Naive thymus-derived CD4-positive, alpha-beta T cell (primary cell): Measurements from ENCODE around the gene CREB3L1. TPM values are rescaled to one million over a fixed set of nuclear protein-coding genes. Genes with fewer than 3 reads are reported as not detected.

Source experiments
- ATAC-seq: fragments of 150-1000 bp; cut with Tn5 transposase; 2 replicates; pipeline ENCODE4 v1.10.0; 2021; ENCODE audit warnings: mild to moderate bottlenecking, moderate library complexity
- CTCF ChIA-PET: fragments of 350-600 bp; sonication (Branson Sonifier 250); formaldehyde crosslinking; loops from one replicate; lab custom pipeline; 2021; ENCODE audit warnings: antibody characterized with exemption; lab: Charles Lee
- POLR2A ChIA-PET: fragments of 350-600 bp; sonication (Branson Sonifier 250); formaldehyde crosslinking; loops from one replicate; lab custom pipeline; 2021; ENCODE audit warnings: antibody characterized with exemption, inconsistent platforms; lab: Charles Lee
- DNase-seq, 9 donors: peaks; one replicate each; pipeline versions ENCODE4 v3.0.0 to v3.0.0-alpha.2; 2020 to 2022; ENCODE audit warnings: mixed read lengths in 1 of 9
- H3K27ac ChIP-seq: one replicate; pipeline ENCODE4 v1.7.0; 2013; ENCODE audit warnings: mild to moderate bottlenecking, low read depth, low read length, moderate library complexity
- H3K27me3 ChIP-seq, 2 donors: one replicate each; pipeline ENCODE4 v1.7.0; 2013; ENCODE audit warnings: low read length in 2 of 2, mild to moderate bottlenecking in 2 of 2, moderate library complexity in 2 of 2; ENCODE audit not compliant: control insufficient read depth in 2 of 2, insufficient read depth in 2 of 2
- H3K36me3 ChIP-seq, 3 experiments: 1 replicate in 2 of 3; 2 replicates in 1 of 3; pipeline ENCODE4 v1.7.0; 2013; ENCODE audit warnings: low read length in 3 of 3, mild to moderate bottlenecking in 3 of 3, moderate library complexity in 1 of 3; ENCODE audit not compliant: insufficient read depth in 3 of 3, control insufficient read depth in 2 of 3
- H3K4me1 ChIP-seq, 2 donors: one replicate each; pipeline ENCODE4 v1.7.0; 2013; ENCODE audit warnings: low read length in 2 of 2, mild to moderate bottlenecking in 2 of 2, moderate library complexity in 1 of 2; ENCODE audit not compliant: control insufficient read depth in 2 of 2, insufficient read depth in 2 of 2
- H3K4me3 ChIP-seq: 2 replicates; pipeline ENCODE4 v1.7.0; 2013; ENCODE audit warnings: mild to moderate bottlenecking, low read length
- H3K9me3 ChIP-seq, 3 experiments: 1 replicate in 2 of 3; 2 replicates in 1 of 3; pipeline ENCODE4 v1.7.0; 2013; ENCODE audit warnings: low read length in 3 of 3; ENCODE audit not compliant: control insufficient read depth in 2 of 3
- H3K27ac Mint-ChIP-seq, 9 donors: one replicate each; pipeline ENCODE4 v1.8.0; 2020 to 2022; ENCODE audit warnings: mixed read lengths in 9 of 9, mild to moderate bottlenecking in 8 of 9, moderate library complexity in 5 of 9, inconsistent platforms in 2 of 9
- H3K27me3 Mint-ChIP-seq, 5 donors: one replicate each; pipeline ENCODE4 v1.8.0; 2021 to 2022; ENCODE audit warnings: mixed read lengths in 5 of 5, mild to moderate bottlenecking in 1 of 5
- H3K36me3 Mint-ChIP-seq, 5 donors: one replicate each; pipeline ENCODE4 v1.8.0; 2020 to 2022; ENCODE audit warnings: mixed read lengths in 5 of 5, mild to moderate bottlenecking in 3 of 5, inconsistent platforms in 1 of 5
- H3K4me1 Mint-ChIP-seq, 7 donors: one replicate each; pipeline ENCODE4 v1.8.0; 2020 to 2022; ENCODE audit warnings: mixed read lengths in 7 of 7, mild to moderate bottlenecking in 3 of 7, inconsistent platforms in 1 of 7
- H3K4me3 Mint-ChIP-seq, 10 donors: one replicate each; pipeline ENCODE4 v1.8.0; 2020 to 2022; ENCODE audit warnings: mild to moderate bottlenecking in 10 of 10, mixed read lengths in 10 of 10, moderate library complexity in 6 of 10, inconsistent platforms in 2 of 10
- H3K9me3 Mint-ChIP-seq, 11 donors: one replicate each; pipeline ENCODE4 v1.8.0; 2020 to 2022; ENCODE audit warnings: mixed read lengths in 11 of 11, mild to moderate bottlenecking in 4 of 11, inconsistent platforms in 1 of 11, moderate library complexity in 1 of 11
- intact Hi-C, 2 donors: fragments of 100-400 bp; cut with micrococcal nuclease; formaldehyde crosslinking; loops; one replicate each; pipeline ENCODE4 v1.15.1; 2023
- polyA plus RNA-seq, 2 donors: library from polyadenylated mRNA; unstranded; fragments of 300-500 nt; fragmentation: Illumina TruSeq; gene quantifications; one replicate each; pipeline ENCODE4 v1.2.3, GENCODE V29; 2021
- total RNA-seq, 6 experiments: library from RNA in 5 of 6; stranded (reverse) in 5 of 6; gene quantifications; 1 replicate in 5 of 6; 2 replicates in 1 of 6; pipeline ENCODE4 v1.2.3 and lab custom pipeline; 2021 to 2026

Gene CREB3L1
- total and polyA plus RNA-seq, 7 experiments from 2014 or later = not detected

GRCh38 chr11:46369458-46370152, 92.1 kb downstream of the CREB3L1 start:
- DNase-seq = peak in 5 of 9 donors; percentile 45 to 58 (median 52)
- Mint-ChIP-seq H3K4me3 (no peak overlapping the region), H3K4me1 (peaks cover 6 to 33% (median 21%) of the 10 kb centered on the region in 7 donors), H3K9me3 (no peaks in the 10 kb centered on the region), H3K27ac (peak overlapping the region in 8 of 9 donors; percentile 21 to 91 (median 60)), H3K27me3 (no peaks in the 10 kb centered on the region), H3K36me3 (peaks cover 0 to 16% (median 7%) of the 10 kb centered on the region in 5 donors)
- ChIA-PET POLR2A (interaction anchor here (0.6 to 12.1 kb wide), 2 partner anchors 21 to 39 kb away, joined by 3 to 226 read pairs; partner anchors contain the start of gene DGKZ), CTCF (interaction anchor here (0.8 to 14.0 kb wide), 4 partner anchors 8 to 51 kb away, joined by 3 to 302 read pairs (median 5); partner anchors contain the start of gene DGKZ)
- Histone ChIP-seq H3K4me1 (peaks cover 0 to 6% of the 10 kb centered on the region in 2 donors), H3K36me3 (peaks cover 15 to 89% (median 36%) of the 10 kb centered on the region in 3 experiments), H3K4me3 (no peak overlapping the region), H3K27me3 (no peaks in the 10 kb centered on the region), H3K27ac (no peak overlapping the region), H3K9me3 (no peaks in the 10 kb centered on the region)
- intact Hi-C loops = loop anchor here (1.0 to 5.0 kb wide), 2 partner anchors 9 to 168 kb away; no protein-coding TSS in a partner anchor
- ATAC-seq = peak; percentile 72

GRCh38 chr11:46370253-46370652, 92.8 kb downstream of the CREB3L1 start:
- Mint-ChIP-seq H3K36me3 (peaks cover 0 to 20% (median 9%) of the 10 kb centered on the region in 5 donors), H3K27me3 (no peaks in the 10 kb centered on the region), H3K9me3 (no peaks in the 10 kb centered on the region), H3K4me1 (peaks cover 0 to 27% (median 16%) of the 10 kb centered on the region in 7 donors), H3K27ac (peak overlapping the region in 3 of 9 donors; percentile 21 to 65 (median 41)), H3K4me3 (no peak overlapping the region)
- ChIA-PET CTCF (interaction anchor here (14.0 kb wide), 1 partner anchor 21 kb away, joined by 302 read pairs; the partner anchor contains the start of gene DGKZ), POLR2A (interaction anchor here (1.0 kb wide), 1 partner anchor 18 kb away, joined by 4 read pairs; no protein-coding TSS in a partner anchor)
- DNase-seq = no peak
- H3K4me1 ChIP-seq = peaks cover 0 to 3% of the 10 kb centered on the region in 2 donors
- no peaks in the 10 kb centered on the region for H3K27me3 ChIP-seq
- ATAC-seq = no peak
- H3K9me3 ChIP-seq = no peaks in the 10 kb centered on the region
- H3K36me3 ChIP-seq = peaks cover 21 to 89% (median 42%) of the 10 kb centered on the region in 3 experiments
- intact Hi-C loops = no loop called here
- no peak overlapping the region for H3K4me3 ChIP-seq
- H3K27ac ChIP-seq = no peak overlapping the region

Other genes with a start within 250 kb of the CREB3L1 start
- gene PHF21A, start 156.2 kb upstream of the CREB3L1 start, total RNA-seq = 10 to 100 TPM; 50.0 to 88.5 (median 56.6) TPM
- gene PHF21A, start 156.2 kb upstream of the CREB3L1 start, polyA plus RNA-seq = 1 to 10 TPM; 7.2 to 7.8 TPM
- gene DGKZ, start 69.8 kb downstream of the CREB3L1 start, total RNA-seq = 100 to 1,000 TPM; 146 to 291 (median 263) TPM
- 10 to 100 TPM; 41.5 to 70.5 TPM for gene DGKZ, start 69.8 kb downstream of the CREB3L1 start, polyA plus RNA-seq
- 10 to 100 TPM in 2 of 5 experiments, 1 to 10 TPM in 3; 4.9 to 13.5 (median 8.8) TPM for gene MDK, start 104.0 kb downstream of the CREB3L1 start, total RNA-seq
- gene MDK, start 104.0 kb downstream of the CREB3L1 start, polyA plus RNA-seq = under 1 TPM in 1 of 2 donors, not detected in 1; 0.35 TPM
- 1 to 10 TPM in 2 of 5 experiments, under 1 TPM in 1, not detected in 2; 0.48 to 3.5 (median 3.1) TPM for gene CHRM4, start 114.1 kb downstream of the CREB3L1 start, total RNA-seq
- under 1 TPM; 0.15 to 0.17 TPM for gene CHRM4, start 114.1 kb downstream of the CREB3L1 start, polyA plus RNA-seq